Upper lobe of left lung (tissue), 6 donors: Measurements from ENCODE around the gene IRF2. TPM values are rescaled to one million over a fixed set of nuclear protein-coding genes. Genes with fewer than 3 reads are reported as not detected.
A peak's percentile ranks its signal among the peaks of the same experiment; 100 is the strongest.
"Not testable (repeated sequence)": the region's sequence is repeated elsewhere in the genome, so short reads cannot be mapped to it uniquely, and the experiment has no call there.

Experiments used
- ATAC-seq, 2 donors: fragments of 200-7000 bp; cut with Tn5 transposase; one replicate each; pipeline ENCODE4 v1.9.1; 2022; ENCODE audit warnings: mild to moderate bottlenecking in 2 of 2, moderate library complexity in 2 of 2; ENCODE audit not compliant: low FRiP score in 2 of 2
- DNase-seq, 2 donors: peaks; one replicate each; pipeline ENCODE4 v3.0.0-alpha.2; 2019 to 2020
- H3K27ac ChIP-seq, 4 donors: fragments of 200-600 bp; sonication (generic); one replicate each; pipeline ENCODE4 v1.5.1; 2016 to 2019
- H3K27me3 ChIP-seq, 4 donors: fragments of 200-600 bp; sonication (generic); one replicate each; pipeline ENCODE4 v1.5.1; 2017 to 2019
- H3K36me3 ChIP-seq, 4 donors: fragments of 200-600 bp; sonication (generic); one replicate each; pipeline ENCODE4 v1.5.1; 2016 to 2019
- H3K4me1 ChIP-seq, 4 donors: fragments of 200-600 bp; sonication (generic); one replicate each; pipeline ENCODE4 v1.5.1; 2018 to 2019
- H3K4me3 ChIP-seq, 4 donors: fragments of 200-600 bp; sonication (generic); one replicate each; pipeline ENCODE4 v1.5.1; 2017 to 2019; ENCODE audit warnings: mild to moderate bottlenecking in 2 of 4, moderate library complexity in 1 of 4
- H3K9me3 ChIP-seq, 4 donors: fragments of 200-600 bp; sonication (generic); one replicate each; pipeline ENCODE4 v1.5.1; 2018 to 2019
- CTCF ChIP-seq, 6 experiments: fragments of 450-650 bp in 4 of 6; fragments of 200-600 bp in 2 of 6; sonication (generic) in 2 of 6; IDR thresholded peaks; one replicate each; pipeline ENCODE4 v1.5.1; 2016 to 2019; ENCODE audit warnings: antibody characterized with exemption in 6 of 6
- EP300 ChIP-seq, 4 donors: sonication (generic); formaldehyde crosslinking; IDR thresholded peaks; one replicate each; pipeline ENCODE4 v1.5.1; 2017; ENCODE audit warnings: antibody characterized with exemption in 4 of 4, control low read depth in 2 of 4
- POLR2A ChIP-seq, 4 donors: fragments of 450-650 bp; IDR thresholded peaks; one replicate each; pipeline ENCODE4 v1.5.1; 2016 to 2017; ENCODE audit warnings: antibody characterized with exemption in 4 of 4, mild to moderate bottlenecking in 2 of 4
- POLR2AphosphoS5 ChIP-seq, 2 donors: sonication (generic); formaldehyde crosslinking; IDR thresholded peaks; one replicate each; pipeline ENCODE4 v1.5.1; 2017; ENCODE audit warnings: antibody characterized with exemption in 2 of 2
- WGBS, 2 donors: methylation state at CpG; one replicate each; pipeline ENCODE4 v1.1.5; 2017 to 2018; 5-methylcytosine and 5-hydroxymethylcytosine counted together
- total RNA-seq, 6 donors: library from RNA; depleted of rRNA in 4 of 6; stranded (reverse); fragments of >200 nt in 4 of 6; gene quantifications; one replicate each; pipeline versions ENCODE4 v1.1.0 to v1.2.1, GENCODE V29; 2016 to 2021
- donor health status: DM: no; HTN: no; CAD: no; lungs with moderate emphysema.
- donor health status: DM: no; HTN: yes; CAD: no; lungs with severe emphysema.

Gene IRF2
- total RNA-seq, 6 donors from 2014 or later: 25.5 to 46.1 (median 41.7) TPM

GRCh38 chr4:184383497-184384055 is 90.8 kb downstream of the IRF2 start:
- Histone ChIP-seq H3K9me3 (no peaks in the 10 kb centered on the region), H3K4me1 (peaks cover 42 to 55% (median 54%) of the 10 kb centered on the region in 4 donors), H3K27ac (peak overlapping the region; percentile 45 to 86 (median 72)), H3K36me3 (peaks cover 0 to 19% (median 2%) of the 10 kb centered on the region in 4 donors), H3K27me3 (no peaks in the 10 kb centered on the region), H3K4me3 (peak overlapping the region in 2 of 4 donors; percentile 21 to 24)
- 32 to 42% methylated on average over 7 to 8 of the region's 8 CpGs for WGBS, 2 donors
- ATAC-seq (peak; percentile 38 to 90), DNase-seq (peak in 1 of 2 donors; percentile 51)
- TF ChIP-seq CTCF (IDR thresholded peaks at IDR 0.05): no peak
- no peak for TF ChIP-seq EP300 (IDR thresholded peaks at IDR 0.05)
- TF ChIP-seq POLR2A (IDR thresholded peaks at IDR 0.05): no peak
- TF ChIP-seq POLR2AphosphoS5 (IDR thresholded peaks at IDR 0.05): no peak

GRCh38 chr4:184382189-184382846 is 92.0 kb downstream of the IRF2 start:
- DNase-seq (no peak), ATAC-seq (no peak)
- Histone ChIP-seq H3K36me3 (peaks cover 0 to 9% (median 0%) of the 10 kb centered on the region in 4 donors), H3K27ac (peak overlapping the region in 3 of 4 donors; percentile 27 to 86 (median 45)), H3K4me3 (no peak overlapping the region), H3K27me3 (no peaks in the 10 kb centered on the region), H3K4me1 (peaks cover 42 to 55% (median 54%) of the 10 kb centered on the region in 4 donors), H3K9me3 (no peaks in the 10 kb centered on the region)
- TF ChIP-seq EP300 (IDR thresholded peaks at IDR 0.05): no peak
- TF ChIP-seq POLR2AphosphoS5 (IDR thresholded peaks at IDR 0.05): no peak
- no peak for TF ChIP-seq POLR2A (IDR thresholded peaks at IDR 0.05)
- TF ChIP-seq CTCF (IDR thresholded peaks at IDR 0.05): no peak
- 19 to 23% methylated on average over 12 of the region's 12 CpGs for WGBS, 2 donors

GRCh38 chr4:184380707-184381106 is 93.6 kb downstream of the IRF2 start:
- WGBS, 2 donors: 67 to 85% methylated on average over 4 of the region's 4 CpGs
- no peak for TF ChIP-seq POLR2A (IDR thresholded peaks at IDR 0.05)
- no peak for TF ChIP-seq CTCF (IDR thresholded peaks at IDR 0.05)
- no peak for TF ChIP-seq POLR2AphosphoS5 (IDR thresholded peaks at IDR 0.05)
- no peak for TF ChIP-seq EP300 (IDR thresholded peaks at IDR 0.05)
- no peak for DNase-seq
- no peak overlapping the region for H3K4me3 ChIP-seq
- no peak overlapping the region for H3K27ac ChIP-seq
- H3K27me3 ChIP-seq: no peaks in the 10 kb centered on the region
- peaks cover 31 to 41% (median 40%) of the 10 kb centered on the region in 4 donors for H3K4me1 ChIP-seq
- no peaks in the 10 kb centered on the region for H3K9me3 ChIP-seq
- no peaks in the 10 kb centered on the region for H3K36me3 ChIP-seq
- no peak for ATAC-seq

- not testable (repeated sequence) for DNase-seq, H3K27ac ChIP-seq, ATAC-seq, H3K4me3 ChIP-seq, H3K9me3 ChIP-seq, H3K36me3 ChIP-seq, H3K27me3 ChIP-seq
- peaks cover 27 to 36% (median 35%) of the 10 kb centered on the region in 4 donors for H3K4me1 ChIP-seq
- WGBS, 2 donors: 93 to 99% methylated on average over 5 of the region's 5 CpGs
These were observed 94.1 kb downstream of the IRF2 start for GRCh38 chr4:184380214-184380613.

GRCh38 chr4:184376923-184377322 is 97.4 kb downstream of the IRF2 start:
- ATAC-seq (no peak), DNase-seq (no peak)
- TF ChIP-seq CTCF (IDR thresholded peaks at IDR 0.05): no peak
- TF ChIP-seq POLR2A (IDR thresholded peaks at IDR 0.05): no peak
- TF ChIP-seq EP300 (IDR thresholded peaks at IDR 0.05): no peak
- no peak for TF ChIP-seq POLR2AphosphoS5 (IDR thresholded peaks at IDR 0.05)
- H3K36me3 ChIP-seq: no peaks in the 10 kb centered on the region
- H3K4me3 ChIP-seq: no peak overlapping the region
- H3K27ac ChIP-seq: no peak overlapping the region
- H3K4me1 ChIP-seq: peaks cover 0 to 3% (median 2%) of the 10 kb centered on the region in 4 donors
- no peaks in the 10 kb centered on the region for H3K9me3 ChIP-seq
- 85 to 100% methylated on average over 1 of the region's 1 CpG for WGBS, 2 donors
- no peaks in the 10 kb centered on the region for H3K27me3 ChIP-seq
